ENCODE results near the gene PAK5. TPM values are rescaled to one million over a fixed set of nuclear protein-coding genes. Genes with fewer than 3 reads are reported as not detected.

The PAK5 gene
- under 1 TPM in 1 of 4 donors, not detected in 3; 0.07 TPM for total RNA-seq

DNA sequence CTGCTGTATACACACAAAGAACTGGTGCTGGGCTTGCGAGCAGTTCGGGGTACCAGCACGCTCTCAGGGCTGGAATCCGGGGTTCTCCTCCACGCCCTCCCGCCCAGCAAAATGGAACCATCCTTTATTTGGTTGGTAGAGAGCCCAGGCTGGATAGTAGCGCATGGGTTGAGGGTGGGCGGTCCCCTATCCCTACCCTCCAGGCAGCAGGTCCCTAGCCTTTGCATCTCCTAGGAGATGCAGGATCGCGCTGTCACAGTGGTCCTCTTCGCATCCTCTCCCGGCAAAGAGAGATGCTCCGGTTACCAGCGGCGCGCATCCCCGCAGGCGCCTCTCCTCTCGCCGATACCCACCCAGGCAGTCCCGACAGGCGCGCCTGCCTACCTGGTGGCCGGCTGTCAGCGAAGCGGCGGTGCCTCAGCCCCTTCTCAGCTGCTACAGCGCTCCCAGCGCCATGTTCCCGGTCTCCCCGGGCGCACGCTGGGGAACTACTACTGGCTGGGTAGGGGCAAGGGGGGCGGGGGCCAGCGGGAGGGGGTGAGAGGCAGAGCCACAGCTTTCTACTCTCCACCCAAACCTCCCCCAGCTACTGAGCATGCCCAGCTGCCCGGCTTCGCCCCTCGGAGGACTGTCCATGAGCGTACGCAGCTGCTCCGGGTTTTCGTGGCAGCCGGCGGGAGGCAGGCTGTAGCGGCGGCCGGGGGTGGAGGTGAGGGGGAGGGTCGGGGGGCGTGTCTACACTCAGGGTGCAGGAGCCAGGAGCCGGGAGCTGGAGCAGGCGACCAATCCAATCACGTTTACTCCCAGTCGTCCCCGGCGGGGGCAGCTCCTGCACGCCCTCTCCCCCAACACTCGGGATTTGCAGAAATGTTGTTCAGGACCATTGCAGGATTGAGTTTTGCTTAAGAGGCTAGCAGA lies at the start of gene PAK5:
PAK5 (minus strand) TSS at position 699 of the 918 bp plus-strand sequence. CDS start 194,748 bp downstream, outside the sequence.
- Histone ChIP-seq H3K27me3 (peaks cover 0 to 5% of the 10 kb centered on the region in 2 donors), H3K9me3 (no peaks in the 10 kb centered on the region), H3K4me3 (no peak within 1 kb of the TSS), H3K4me1 (no peaks in the 10 kb centered on the region), H3K27ac (no peak within 1 kb of the TSS), H3K36me3 (no peaks in the 10 kb centered on the region)
- intact Hi-C loops (cut with DNase I; ENCODE audit: low total_unique reads), result no loop called here
- no peak for TF ChIP-seq POLR2A (IDR thresholded peaks at IDR 0.05)
- TF ChIP-seq, protein P1, sequence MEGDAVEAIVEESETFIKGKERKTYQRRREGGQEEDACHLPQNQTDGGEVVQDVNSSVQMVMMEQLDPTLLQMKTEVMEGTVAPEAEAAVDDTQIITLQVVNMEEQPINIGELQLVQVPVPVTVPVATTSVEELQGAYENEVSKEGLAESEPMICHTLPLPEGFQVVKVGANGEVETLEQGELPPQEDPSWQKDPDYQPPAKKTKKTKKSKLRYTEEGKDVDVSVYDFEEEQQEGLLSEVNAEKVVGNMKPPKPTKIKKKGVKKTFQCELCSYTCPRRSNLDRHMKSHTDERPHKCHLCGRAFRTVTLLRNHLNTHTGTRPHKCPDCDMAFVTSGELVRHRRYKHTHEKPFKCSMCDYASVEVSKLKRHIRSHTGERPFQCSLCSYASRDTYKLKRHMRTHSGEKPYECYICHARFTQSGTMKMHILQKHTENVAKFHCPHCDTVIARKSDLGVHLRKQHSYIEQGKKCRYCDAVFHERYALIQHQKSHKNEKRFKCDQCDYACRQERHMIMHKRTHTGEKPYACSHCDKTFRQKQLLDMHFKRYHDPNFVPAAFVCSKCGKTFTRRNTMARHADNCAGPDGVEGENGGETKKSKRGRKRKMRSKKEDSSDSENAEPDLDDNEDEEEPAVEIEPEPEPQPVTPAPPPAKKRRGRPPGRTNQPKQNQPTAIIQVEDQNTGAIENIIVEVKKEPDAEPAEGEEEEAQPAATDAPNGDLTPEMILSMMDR (IDR thresholded peaks at IDR 0.05), result no peak
- DNase-seq, result no peak

DNA sequence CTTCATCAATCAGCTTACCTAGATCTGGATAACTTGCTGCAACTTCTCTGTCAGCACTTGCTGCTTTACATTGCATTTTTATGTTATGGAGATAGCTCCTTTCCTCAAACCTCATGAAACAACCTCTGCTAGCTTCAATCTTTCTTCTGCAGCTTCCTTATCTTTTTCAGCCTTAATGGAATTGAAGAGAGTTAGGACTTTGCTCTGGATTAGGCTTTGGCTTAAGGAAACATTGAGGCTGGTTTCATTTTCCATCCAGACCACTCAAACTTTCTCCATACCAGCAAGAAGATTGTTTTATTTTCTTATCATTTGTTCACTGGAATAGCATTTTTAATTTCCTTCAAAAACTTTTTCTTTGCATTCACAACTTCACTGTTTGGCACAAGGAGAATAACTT lies 48.8 kb upstream of the PAK5 start:
- Histone ChIP-seq H3K4me3 (no peak overlapping the region), H3K9me3 (no peaks in the 10 kb centered on the region), H3K27me3 (no peaks in the 10 kb centered on the region), H3K27ac (no peak overlapping the region), H3K4me1 (no peaks in the 10 kb centered on the region), H3K36me3 (no peaks in the 10 kb centered on the region)
- DNase-seq, result no peak
- intact Hi-C loops (cut with DNase I; ENCODE audit: low total_unique reads), result no loop called here
- TF ChIP-seq POLR2A (IDR thresholded peaks at IDR 0.05), result no peak
- TF ChIP-seq, protein P1 (IDR thresholded peaks at IDR 0.05), result no peak

DNA sequence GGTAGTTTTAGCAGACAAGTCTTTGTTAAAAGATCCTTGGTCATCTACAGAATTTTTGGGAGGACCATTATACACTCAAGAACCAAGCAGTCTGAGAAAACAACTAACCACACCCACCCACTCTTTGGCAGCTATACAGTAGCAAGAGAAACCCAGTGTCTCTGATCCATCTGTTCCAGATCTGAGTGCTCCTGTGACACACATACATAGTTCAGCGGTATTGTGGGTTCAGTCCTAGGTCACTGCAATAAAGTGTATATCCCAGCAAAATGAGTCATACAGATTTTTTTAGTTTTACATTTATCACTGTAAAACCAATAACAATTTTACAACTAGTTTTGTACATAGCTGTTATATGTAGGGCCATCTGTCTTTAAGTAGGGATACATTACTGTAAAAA lies 47.4 kb upstream of the PAK5 start:
- no peak overlapping the region for H3K27ac ChIP-seq
- no peaks in the 10 kb centered on the region for H3K9me3 ChIP-seq
- no peak overlapping the region for H3K4me3 ChIP-seq
- H3K27me3 ChIP-seq, result no peaks in the 10 kb centered on the region
- H3K4me1 ChIP-seq, result no peaks in the 10 kb centered on the region
- TF ChIP-seq POLR2A (IDR thresholded peaks at IDR 0.05), result no peak
- TF ChIP-seq, protein P1 (IDR thresholded peaks at IDR 0.05), result no peak
- no peak for DNase-seq
- H3K36me3 ChIP-seq, result no peaks in the 10 kb centered on the region
- intact Hi-C loops (cut with DNase I; ENCODE audit: low total_unique reads), result no loop called here

GRCh38 chr20:9884666-9885065 lies 45.8 kb upstream of the PAK5 start:
- intact Hi-C loops (cut with DNase I; ENCODE audit: low total_unique reads), result no loop called here
- H3K4me1 ChIP-seq, result no peaks in the 10 kb centered on the region
- H3K27ac ChIP-seq, result no peak overlapping the region
- no peak overlapping the region for H3K4me3 ChIP-seq
- TF ChIP-seq, protein P1 (IDR thresholded peaks at IDR 0.05), result no peak
- no peak for TF ChIP-seq POLR2A (IDR thresholded peaks at IDR 0.05)
- no peak for DNase-seq
- no peaks in the 10 kb centered on the region for H3K36me3 ChIP-seq
- H3K9me3 ChIP-seq, result no peaks in the 10 kb centered on the region
- no peaks in the 10 kb centered on the region for H3K27me3 ChIP-seq

GRCh38 chr20:9884061-9884460 lies 45.2 kb upstream of the PAK5 start:
- H3K4me3 ChIP-seq, result no peak overlapping the region
- H3K4me1 ChIP-seq, result no peaks in the 10 kb centered on the region
- H3K27ac ChIP-seq, result no peak overlapping the region
- H3K36me3 ChIP-seq, result no peaks in the 10 kb centered on the region
- H3K9me3 ChIP-seq, result no peaks in the 10 kb centered on the region
- no peak for DNase-seq
- intact Hi-C loops (cut with DNase I; ENCODE audit: low total_unique reads), result no loop called here
- H3K27me3 ChIP-seq, result no peaks in the 10 kb centered on the region
- TF ChIP-seq, protein P1 (IDR thresholded peaks at IDR 0.05), result no peak
- no peak for TF ChIP-seq POLR2A (IDR thresholded peaks at IDR 0.05)

Data from uterus (tissue), 4 donors.